ENCODE data around the gene PTMS. TPM values are rescaled to one million over a fixed set of nuclear protein-coding genes. Genes with fewer than 3 reads are reported as not detected.

The PTMS gene
- total RNA-seq, 4 donors from 2014 or later = 105 to 853 (median 140) TPM

DNA sequence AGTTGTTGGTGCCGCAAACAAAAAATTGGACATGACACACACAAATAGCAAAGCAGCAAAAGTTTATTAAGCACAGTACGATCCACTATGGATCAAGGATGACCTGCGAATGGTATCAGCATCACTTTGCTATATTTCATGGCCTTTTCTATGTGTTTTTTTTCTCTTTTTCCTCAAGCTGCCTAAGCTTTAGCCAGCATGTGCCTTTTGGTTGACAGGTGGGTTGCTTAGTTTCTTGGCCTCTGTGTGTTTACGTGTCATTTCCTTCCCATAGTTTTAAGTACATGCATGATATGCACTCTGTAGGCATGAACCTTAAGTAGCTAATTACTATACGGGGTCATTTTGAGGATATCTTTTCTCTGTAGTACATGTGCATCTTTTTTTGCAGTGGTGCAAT, 33.0 kb downstream of the PTMS start:
- intact Hi-C loops (cut with DNase I; ENCODE audit: low total_unique reads) = no loop called here
- H3K4me1 ChIP-seq = no peaks in the 10 kb centered on the region

DNA sequence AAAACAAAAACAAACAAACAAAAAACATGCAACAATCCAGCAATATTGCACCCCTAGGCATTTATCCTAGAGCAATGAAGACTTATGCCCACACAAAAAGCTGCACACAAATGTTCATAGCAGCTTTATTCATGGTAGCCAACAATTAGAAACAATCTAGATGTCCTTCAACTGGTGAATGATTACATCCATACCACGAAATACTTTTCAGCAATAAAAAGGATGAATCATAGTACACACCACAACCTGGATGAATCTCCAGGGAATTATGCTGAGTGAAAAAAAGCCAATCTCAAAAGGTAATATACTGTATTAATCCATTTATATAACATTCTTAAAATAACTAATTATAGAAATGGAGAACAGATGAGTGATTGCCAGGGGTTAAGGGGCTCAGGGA, 41.0 kb downstream of the PTMS start:
- TF ChIP-seq, protein P1, sequence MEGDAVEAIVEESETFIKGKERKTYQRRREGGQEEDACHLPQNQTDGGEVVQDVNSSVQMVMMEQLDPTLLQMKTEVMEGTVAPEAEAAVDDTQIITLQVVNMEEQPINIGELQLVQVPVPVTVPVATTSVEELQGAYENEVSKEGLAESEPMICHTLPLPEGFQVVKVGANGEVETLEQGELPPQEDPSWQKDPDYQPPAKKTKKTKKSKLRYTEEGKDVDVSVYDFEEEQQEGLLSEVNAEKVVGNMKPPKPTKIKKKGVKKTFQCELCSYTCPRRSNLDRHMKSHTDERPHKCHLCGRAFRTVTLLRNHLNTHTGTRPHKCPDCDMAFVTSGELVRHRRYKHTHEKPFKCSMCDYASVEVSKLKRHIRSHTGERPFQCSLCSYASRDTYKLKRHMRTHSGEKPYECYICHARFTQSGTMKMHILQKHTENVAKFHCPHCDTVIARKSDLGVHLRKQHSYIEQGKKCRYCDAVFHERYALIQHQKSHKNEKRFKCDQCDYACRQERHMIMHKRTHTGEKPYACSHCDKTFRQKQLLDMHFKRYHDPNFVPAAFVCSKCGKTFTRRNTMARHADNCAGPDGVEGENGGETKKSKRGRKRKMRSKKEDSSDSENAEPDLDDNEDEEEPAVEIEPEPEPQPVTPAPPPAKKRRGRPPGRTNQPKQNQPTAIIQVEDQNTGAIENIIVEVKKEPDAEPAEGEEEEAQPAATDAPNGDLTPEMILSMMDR (IDR thresholded peaks at IDR 0.05) = no peak
- no peak for TF ChIP-seq POLR2A (IDR thresholded peaks at IDR 0.05)
- H3K27ac ChIP-seq = no peak overlapping the region
- no peak for DNase-seq
- no peaks in the 10 kb centered on the region for H3K27me3 ChIP-seq
- H3K9me3 ChIP-seq = no peaks in the 10 kb centered on the region
- intact Hi-C loops (cut with DNase I; ENCODE audit: low total_unique reads) = no loop called here
- no peaks in the 10 kb centered on the region for H3K4me1 ChIP-seq
- no peaks in the 10 kb centered on the region for H3K36me3 ChIP-seq
- H3K4me3 ChIP-seq = no peak overlapping the region

More for the DNA sequence above, 33.0 kb downstream of the PTMS start:
- Histone ChIP-seq H3K27me3 (no peaks in the 10 kb centered on the region), H3K9me3 (no peaks in the 10 kb centered on the region), H3K4me3 (no peak overlapping the region), H3K36me3 (no peaks in the 10 kb centered on the region), H3K27ac (no peak overlapping the region)
- no peak for DNase-seq
- no peak for TF ChIP-seq POLR2A (IDR thresholded peaks at IDR 0.05)
- TF ChIP-seq, protein P1 (IDR thresholded peaks at IDR 0.05) = no peak

GRCh38 chr12:6809056-6809455, 42.9 kb downstream of the PTMS start:
- H3K4me1 ChIP-seq = no peaks in the 10 kb centered on the region
- intact Hi-C loops (cut with DNase I; ENCODE audit: low total_unique reads) = no loop called here
- no peaks in the 10 kb centered on the region for H3K27me3 ChIP-seq
- H3K9me3 ChIP-seq = no peaks in the 10 kb centered on the region
- no peaks in the 10 kb centered on the region for H3K36me3 ChIP-seq
- no peak overlapping the region for H3K27ac ChIP-seq
- no peak for DNase-seq
- no peak overlapping the region for H3K4me3 ChIP-seq
- TF ChIP-seq, protein P1 (IDR thresholded peaks at IDR 0.05) = no peak
- no peak for TF ChIP-seq POLR2A (IDR thresholded peaks at IDR 0.05)

- Histone ChIP-seq H3K27me3 (no peaks in the 10 kb centered on the region), H3K4me1 (no peaks in the 10 kb centered on the region), H3K27ac (no peak overlapping the region), H3K4me3 (no peak overlapping the region), H3K36me3 (no peaks in the 10 kb centered on the region), H3K9me3 (no peaks in the 10 kb centered on the region)
- TF ChIP-seq POLR2A (IDR thresholded peaks at IDR 0.05) = no peak
- TF ChIP-seq, protein P1 (IDR thresholded peaks at IDR 0.05) = no peak
- intact Hi-C loops (cut with DNase I; ENCODE audit: low total_unique reads) = no loop called here
- no peak for DNase-seq
Observed at GRCh38 chr12:6810758-6811157, 44.6 kb downstream of the PTMS start.

GRCh38 chr12:6813363-6813762, 47.2 kb downstream of the PTMS start:
- TF ChIP-seq, protein P1 (IDR thresholded peaks at IDR 0.05) = no peak
- no peak for TF ChIP-seq POLR2A (IDR thresholded peaks at IDR 0.05)
- intact Hi-C loops (cut with DNase I; ENCODE audit: low total_unique reads) = no loop called here

More at GRCh38 chr12:6813363-6813762, 47.2 kb downstream of the PTMS start:
- no peaks in the 10 kb centered on the region for H3K27me3 ChIP-seq
- DNase-seq = no peak
- H3K4me1 ChIP-seq = no peaks in the 10 kb centered on the region
- no peak overlapping the region for H3K27ac ChIP-seq
- no peaks in the 10 kb centered on the region for H3K36me3 ChIP-seq
- H3K9me3 ChIP-seq = no peaks in the 10 kb centered on the region
- no peak overlapping the region for H3K4me3 ChIP-seq
